Measurements from ENCODE around the gene CAPN12.

CAPN12 gene

GRCh38 chr19:38696729-38697055, 47.6 kb downstream of the CAPN12 start:
- peaks cover 17% of the 10 kb centered on the region for H3F3A ChIP-seq (ENCODE audit: low read depth)
- H3K9me3 ChIP-seq (ENCODE audit: insufficient read depth, low read depth, low read length) = no peaks in the 10 kb centered on the region
- peaks cover 85% of the 10 kb centered on the region for H3K79me2 ChIP-seq (ENCODE audit: insufficient read depth, low read length)
- H4K20me1 ChIP-seq (ENCODE audit: insufficient read depth, low read length, poor library complexity, severe bottlenecking) = peaks cover 55% of the 10 kb centered on the region
- no peak overlapping the region for H2AFZ ChIP-seq (ENCODE audit: low read length)
- TF ChIP-seq EZH2phosphoT487 (IDR thresholded peaks at IDR 0.05; ENCODE audit: borderline replicate concordance) (no peak), CTCF (conservative IDR thresholded peaks at IDR 0.05; ENCODE audit: low read length) (no peak)
- peak overlapping the region; percentile 42 for H3K9ac ChIP-seq (ENCODE audit: low read depth, low read length, poor library complexity, severe bottlenecking)
- no peaks in the 10 kb centered on the region for H3K27me3 ChIP-seq (ENCODE audit: insufficient read depth, low read length, poor library complexity, severe bottlenecking)
- no peaks in the 10 kb centered on the region for H3K9me2 ChIP-seq (replicated peaks; ENCODE audit: low read depth, low read length)
- peaks cover 68% of the 10 kb centered on the region for H3K4me1 ChIP-seq (ENCODE audit: insufficient read depth, low read length, poor library complexity, severe bottlenecking)
- H3K4me3 ChIP-seq (ENCODE audit: low read length, poor library complexity, severe bottlenecking) = no peak overlapping the region
- H3K4me2 ChIP-seq (ENCODE audit: low read depth, low read length, poor library complexity, severe bottlenecking) = no peak overlapping the region
- H3K36me3 ChIP-seq (ENCODE audit: insufficient read depth, low read length) = peaks cover 30% of the 10 kb centered on the region; the same call in 1 of the 2 replicates

GRCh38 chr19:38695832-38696728, 48.2 kb downstream of the CAPN12 start:
- H3K9ac ChIP-seq (ENCODE audit: low read depth, low read length, poor library complexity, severe bottlenecking) = peak overlapping the region; percentile 70
- H3K27me3 ChIP-seq (ENCODE audit: insufficient read depth, low read length, poor library complexity, severe bottlenecking) = no peaks in the 10 kb centered on the region
- H3K79me2 ChIP-seq (ENCODE audit: insufficient read depth, low read length) = peaks cover 87% of the 10 kb centered on the region
- TF ChIP-seq CTCF (conservative IDR thresholded peaks at IDR 0.05; ENCODE audit: low read length) (no peak), EZH2phosphoT487 (IDR thresholded peaks at IDR 0.05; ENCODE audit: borderline replicate concordance) (no peak)
- no peaks in the 10 kb centered on the region for H3K9me3 ChIP-seq (ENCODE audit: insufficient read depth, low read depth, low read length)
- H3K36me3 ChIP-seq (ENCODE audit: insufficient read depth, low read length) = peaks cover 24% of the 10 kb centered on the region; the same call in 1 of the 2 replicates
- H3K4me3 ChIP-seq (ENCODE audit: low read length, poor library complexity, severe bottlenecking) = no peak overlapping the region
- H2AFZ ChIP-seq (ENCODE audit: low read length) = no peak overlapping the region
- H3K4me1 ChIP-seq (ENCODE audit: insufficient read depth, low read length, poor library complexity, severe bottlenecking) = peaks cover 73% of the 10 kb centered on the region
- H3F3A ChIP-seq (ENCODE audit: low read depth) = peaks cover 17% of the 10 kb centered on the region
- peak overlapping the region; percentile 83 for H3K4me2 ChIP-seq (ENCODE audit: low read depth, low read length, poor library complexity, severe bottlenecking)
- peaks cover 55% of the 10 kb centered on the region for H4K20me1 ChIP-seq (ENCODE audit: insufficient read depth, low read length, poor library complexity, severe bottlenecking)
- no peaks in the 10 kb centered on the region for H3K9me2 ChIP-seq (replicated peaks; ENCODE audit: low read depth, low read length)

GRCh38 chr19:38695317-38695683, 49.0 kb downstream of the CAPN12 start:
- Histone ChIP-seq H4K20me1 (ENCODE audit: insufficient read depth, low read length, poor library complexity, severe bottlenecking) (peaks cover 51% of the 10 kb centered on the region), H3K4me2 (ENCODE audit: low read depth, low read length, poor library complexity, severe bottlenecking) (peak overlapping the region; percentile 83), H3K9me2 (replicated peaks; ENCODE audit: low read depth, low read length) (no peaks in the 10 kb centered on the region), H3K9me3 (ENCODE audit: insufficient read depth, low read depth, low read length) (no peaks in the 10 kb centered on the region), H3K4me1 (ENCODE audit: insufficient read depth, low read length, poor library complexity, severe bottlenecking) (peaks cover 78% of the 10 kb centered on the region), H3K36me3 (ENCODE audit: insufficient read depth, low read length) (peaks cover 17% of the 10 kb centered on the region; the same call in 1 of the 2 replicates), H3F3A (ENCODE audit: low read depth) (peaks cover 17% of the 10 kb centered on the region), H2AFZ (ENCODE audit: low read length) (no peak overlapping the region), H3K4me3 (ENCODE audit: low read length, poor library complexity, severe bottlenecking) (peak overlapping the region; percentile 59), H3K9ac (ENCODE audit: low read depth, low read length, poor library complexity, severe bottlenecking) (peak overlapping the region; percentile 70), H3K79me2 (ENCODE audit: insufficient read depth, low read length) (peaks cover 87% of the 10 kb centered on the region), H3K27me3 (ENCODE audit: insufficient read depth, low read length, poor library complexity, severe bottlenecking) (no peaks in the 10 kb centered on the region)
- TF ChIP-seq CTCF (conservative IDR thresholded peaks at IDR 0.05; ENCODE audit: low read length) (no peak), EZH2phosphoT487 (IDR thresholded peaks at IDR 0.05; ENCODE audit: borderline replicate concordance) (no peak)
